Caco-2 (cell line): ENCODE data around the gene COL8A1. TPM values are rescaled to one million over a fixed set of nuclear protein-coding genes. Genes with fewer than 3 reads are reported as not detected.

ENCODE experiments used
- BruUV-seq: library from RNA; stranded (reverse); fragments of 400-500 nt; replicated peaks from 2 replicates; lab custom pipeline; 2021; lab: Mats Ljungman, UMichigan
- CTCF ChIA-PET: fragments of 300-600 bp; sonication (Branson Sonifier 250); formaldehyde crosslinking; loops from one replicate; lab custom pipeline; 2022; ENCODE audit warnings: antibody characterized with exemption; lab: Charles Lee
- POLR2A ChIA-PET: fragments of 300-600 bp; sonication (Branson Sonifier 250); formaldehyde crosslinking; loops from one replicate; lab custom pipeline; 2022; ENCODE audit warnings: antibody characterized with exemption; lab: Charles Lee
- DNase-seq, 2 experiments: peaks; one replicate each; pipeline versions ENCODE4 v3.0.0 to v3.0.0-alpha.2; 2020 to 2022
- H3K27me3 ChIP-seq: replicated peaks from 2 replicates; pipeline ENCODE4 v1.6.0; 2011; ENCODE audit warnings: low read length; ENCODE audit not compliant: control insufficient read depth, insufficient read depth
- H3K36me3 ChIP-seq: 2 replicates; pipeline ENCODE4 v1.5.1; 2011; ENCODE audit warnings: low read length; ENCODE audit not compliant: control insufficient read depth, insufficient read depth
- H3K4me1 ChIP-seq: fragments of 250-450 bp; sonication (Bioruptor Pico); 2 replicates; pipeline ENCODE4 v1.5.1; 2020; ENCODE audit warnings: mild to moderate bottlenecking
- H3K4me3 ChIP-seq: 2 replicates; pipeline ENCODE4 v1.5.1; 2011; ENCODE audit warnings: low read depth, mild to moderate bottlenecking, control low read depth, low read length
- H3K9me3 ChIP-seq: fragments of 250-450 bp; sonication (Bioruptor Pico); 2 replicates; pipeline ENCODE4 v1.5.1; 2020; ENCODE audit warnings: mild to moderate bottlenecking, moderate library complexity
- H3K27ac Mint-ChIP-seq: one replicate; pipeline ENCODE4 v1.8.0; 2022; ENCODE audit warnings: mixed read lengths; ENCODE audit not compliant: unreplicated experiment
- H3K27me3 Mint-ChIP-seq: one replicate; pipeline ENCODE4 v1.8.0; 2022; ENCODE audit warnings: mixed read lengths; ENCODE audit not compliant: insufficient read depth, unreplicated experiment
- H3K36me3 Mint-ChIP-seq: one replicate; pipeline ENCODE4 v1.8.0; 2022; ENCODE audit warnings: mild to moderate bottlenecking, mixed read lengths; ENCODE audit not compliant: insufficient read depth, unreplicated experiment
- H3K4me1 Mint-ChIP-seq: one replicate; pipeline ENCODE4 v1.8.0; 2022; ENCODE audit warnings: low read depth, mixed read lengths; ENCODE audit not compliant: unreplicated experiment
- H3K4me3 Mint-ChIP-seq: one replicate; pipeline ENCODE4 v1.8.0; 2022; ENCODE audit warnings: mild to moderate bottlenecking, moderate library complexity, mixed read lengths; ENCODE audit not compliant: unreplicated experiment
- H3K9me3 Mint-ChIP-seq: one replicate; pipeline ENCODE4 v1.8.0; 2022; ENCODE audit warnings: mixed read lengths; ENCODE audit not compliant: unreplicated experiment
- CTCF ChIP-seq, 2 experiments: fragments of 200-600 bp in 1 of 2; IDR thresholded peaks; 1 replicate in 1 of 2; 2 replicates in 1 of 2; pipeline versions ENCODE4 v1.5.1 to v1.8.0; 2011 to 2022; ENCODE audit warnings: antibody characterized with exemption in 1 of 2, control low read depth in 1 of 2, inconsistent platforms in 1 of 2, low read depth in 1 of 2, low read length in 1 of 2, mild to moderate bottlenecking in 1 of 2, moderate library complexity in 1 of 2; ENCODE audit not compliant: insufficient read depth in 1 of 2, severe bottlenecking in 1 of 2, unreplicated experiment in 1 of 2
- intact Hi-C: fragments of 100-400 bp; cut with micrococcal nuclease; formaldehyde crosslinking; loops from one replicate; pipeline ENCODE4 v1.10.0; 2022; ENCODE audit not compliant: unreplicated experiment
- total RNA-seq: library from RNA; stranded (reverse); gene quantifications from 2 replicates; pipeline ENCODE4 v1.2.3, GENCODE V29; 2022

COL8A1 gene
- total RNA-seq, 1 experiment from 2014 or later: not detected

GRCh38 chr3:99601515-99601914, 36.9 kb upstream of the COL8A1 start:
- no peak for TF ChIP-seq CTCF (IDR thresholded peaks at IDR 0.05; ENCODE audit: insufficient read depth in 1 of 2, low read depth in 1 of 2, low read length in 1 of 2, severe bottlenecking in 1 of 2, unreplicated experiment in 1 of 2)
- Histone ChIP-seq H3K4me3 (no peak overlapping the region), H3K36me3 (no peaks in the 10 kb centered on the region), H3K27me3 (no peaks in the 10 kb centered on the region), H3K9me3 (no peaks in the 10 kb centered on the region), H3K4me1 (no peaks in the 10 kb centered on the region)
- DNase-seq: no peak
- H3K4me3 Mint-ChIP-seq: no peak overlapping the region
- H3K9me3 Mint-ChIP-seq: no peaks in the 10 kb centered on the region
- no peaks in the 10 kb centered on the region for H3K27me3 Mint-ChIP-seq
- no peak overlapping the region for H3K27ac Mint-ChIP-seq
- POLR2A ChIA-PET: no interaction called here
- intact Hi-C loops: no loop called here
- H3K36me3 Mint-ChIP-seq: no peaks in the 10 kb centered on the region
- H3K4me1 Mint-ChIP-seq: no peaks in the 10 kb centered on the region
- BruUV-seq: no TSS peak
- CTCF ChIA-PET: no interaction called here

GRCh38 chr3:99602183-99602582, 36.2 kb upstream of the COL8A1 start:
- CTCF ChIA-PET: no interaction called here
- POLR2A ChIA-PET: no interaction called here
- no peaks in the 10 kb centered on the region for H3K36me3 Mint-ChIP-seq
- intact Hi-C loops: no loop called here
- H3K4me1 Mint-ChIP-seq: no peaks in the 10 kb centered on the region
- Histone ChIP-seq H3K4me1 (no peaks in the 10 kb centered on the region), H3K4me3 (no peak overlapping the region), H3K27me3 (no peaks in the 10 kb centered on the region), H3K9me3 (no peaks in the 10 kb centered on the region), H3K36me3 (no peaks in the 10 kb centered on the region)
- no peaks in the 10 kb centered on the region for H3K9me3 Mint-ChIP-seq
- TF ChIP-seq CTCF (IDR thresholded peaks at IDR 0.05; ENCODE audit: insufficient read depth in 1 of 2, low read depth in 1 of 2, low read length in 1 of 2, severe bottlenecking in 1 of 2, unreplicated experiment in 1 of 2): no peak
- BruUV-seq: no TSS peak
- no peak for DNase-seq
- H3K27ac Mint-ChIP-seq: no peak overlapping the region
- no peaks in the 10 kb centered on the region for H3K27me3 Mint-ChIP-seq
- no peak overlapping the region for H3K4me3 Mint-ChIP-seq

GRCh38 chr3:99607151-99607550, 31.2 kb upstream of the COL8A1 start:
- H3K27me3 Mint-ChIP-seq: peaks cover 4% of the 10 kb centered on the region
- no peaks in the 10 kb centered on the region for H3K9me3 Mint-ChIP-seq
- no peaks in the 10 kb centered on the region for H3K4me1 ChIP-seq
- no peaks in the 10 kb centered on the region for H3K27me3 ChIP-seq
- no peak for TF ChIP-seq CTCF (IDR thresholded peaks at IDR 0.05; ENCODE audit: insufficient read depth in 1 of 2, low read depth in 1 of 2, low read length in 1 of 2, severe bottlenecking in 1 of 2, unreplicated experiment in 1 of 2)
- BruUV-seq: no TSS peak
- H3K4me3 ChIP-seq: no peak overlapping the region
- H3K4me1 Mint-ChIP-seq: no peaks in the 10 kb centered on the region
- no peaks in the 10 kb centered on the region for H3K36me3 ChIP-seq
- no peaks in the 10 kb centered on the region for H3K9me3 ChIP-seq
- no peaks in the 10 kb centered on the region for H3K36me3 Mint-ChIP-seq
- CTCF ChIA-PET: no interaction called here
- DNase-seq: no peak
- POLR2A ChIA-PET: no interaction called here
- no peak overlapping the region for H3K4me3 Mint-ChIP-seq
- intact Hi-C loops: no loop called here
- no peak overlapping the region for H3K27ac Mint-ChIP-seq
